Vagina (tissue), 2 donors: ENCODE results near the gene DMAC2L.

Experiments used
- CTCF ChIP-seq, 3 experiments: fragments of 450-650 bp in 2 of 3; fragments of 200-600 bp in 1 of 3; sonication (generic) in 1 of 3; IDR thresholded peaks; one replicate each; pipeline ENCODE4 v1.5.1; 2017 to 2019; ENCODE audit warnings: antibody characterized with exemption in 3 of 3, mild to moderate bottlenecking in 2 of 3, moderate library complexity in 2 of 3
- POLR2A ChIP-seq, 2 donors: fragments of 450-650 bp; IDR thresholded peaks; one replicate each; pipeline ENCODE4 v1.6.1; 2017; ENCODE audit warnings: antibody characterized with exemption in 2 of 2, mild to moderate bottlenecking in 2 of 2, moderate library complexity in 2 of 2
- POLR2AphosphoS5 ChIP-seq, 2 donors: sonication (generic); formaldehyde crosslinking; IDR thresholded peaks; one replicate each; pipeline ENCODE4 v1.9.0; 2017; ENCODE audit warnings: antibody characterized with exemption in 2 of 2, mild to moderate bottlenecking in 2 of 2, low read depth in 1 of 2; ENCODE audit not compliant: insufficient read depth in 1 of 2

- no peak for TF ChIP-seq CTCF (IDR thresholded peaks at IDR 0.05)
- peak; percentile 67 to 95 for TF ChIP-seq POLR2AphosphoS5 (IDR thresholded peaks at IDR 0.05; ENCODE audit: insufficient read depth in 1 of 2, low read depth in 1 of 2)
- TF ChIP-seq POLR2A (IDR thresholded peaks at IDR 0.05): peak in 1 of 2 donors; percentile 38
Observed at GRCh38 chr14:50311972-50312733, at the start of gene DMAC2L, which contains the start of gene L2HGDH.
